WTC11 (cell line): Measurements from ENCODE around the gene TMEM204. TPM values are rescaled to one million over a fixed set of nuclear protein-coding genes. Genes with fewer than 3 reads are reported as not detected.

Experiments
- ATAC-seq: fragments of 200-7000 bp; cut with Tn5 transposase; 2 replicates; pipeline ENCODE4 v1.10.0; 2021; ENCODE audit warnings: mild to moderate bottlenecking, moderate library complexity
- CTCF ChIA-PET: fragments of 300-600 bp; sonication (Branson Sonifier 250); formaldehyde crosslinking; loops from one replicate; lab custom pipeline; 2021; ENCODE audit warnings: antibody characterized with exemption; lab: Charles Lee
- POLR2A ChIA-PET: fragments of 350-600 bp; sonication (Branson Sonifier 250); formaldehyde crosslinking; loops from one replicate; lab custom pipeline; 2021; ENCODE audit warnings: antibody characterized with exemption; lab: Charles Lee
- DNase-seq: peaks from one replicate; pipeline ENCODE4 v3.0.0; 2021; ENCODE audit warnings: low spot score
- H3K27ac Mint-ChIP-seq: 2 replicates; pipeline ENCODE4 v1.8.0; 2021; ENCODE audit warnings: mixed read lengths
- H3K27me3 Mint-ChIP-seq: 2 replicates; pipeline ENCODE4 v1.8.0; 2021; ENCODE audit warnings: low read depth, mild to moderate bottlenecking, moderate library complexity, mixed read lengths
- H3K36me3 Mint-ChIP-seq: 2 replicates; pipeline ENCODE4 v1.8.0; 2021; ENCODE audit warnings: mixed read lengths
- H3K4me1 Mint-ChIP-seq: 2 replicates; pipeline ENCODE4 v1.8.0; 2022; ENCODE audit warnings: mixed read lengths
- H3K4me3 Mint-ChIP-seq: 2 replicates; pipeline ENCODE4 v1.8.0; 2021; ENCODE audit warnings: mild to moderate bottlenecking, moderate library complexity, mixed read lengths
- H3K9me3 Mint-ChIP-seq: 2 replicates; pipeline ENCODE4 v1.8.0; 2021; ENCODE audit warnings: mixed read lengths
- FOXK1 ChIP-seq: sonication (generic); formaldehyde crosslinking; IDR thresholded peaks from 2 replicates; pipeline ENCODE4 v1.8.0; 2022; ENCODE audit warnings: mild to moderate bottlenecking, moderate library complexity, missing genetic modification reagents
- GTF2I ChIP-seq: fragments of 250-450 bp; sonication (Bioruptor Pico); conservative IDR thresholded peaks from 2 replicates; pipeline ENCODE4 v1.4.0; 2021; ENCODE audit warnings: mild to moderate bottlenecking
- JAZF1 ChIP-seq: fragments of 250-450 bp; sonication (Bioruptor Pico); IDR thresholded peaks from 2 replicates; pipeline ENCODE4 v1.9.0; 2021; ENCODE audit warnings: moderate library complexity, mild to moderate bottlenecking, inconsistent platforms
- KAT7 ChIP-seq: sonication (generic); formaldehyde crosslinking; IDR thresholded peaks from 2 replicates; pipeline ENCODE4 v1.8.1; 2023; ENCODE audit warnings: missing genetic modification reagents, mild to moderate bottlenecking, borderline replicate concordance
- NFYB ChIP-seq: sonication (generic); formaldehyde crosslinking; conservative IDR thresholded peaks from 2 replicates; pipeline ENCODE4 v1.8.0; 2022; ENCODE audit warnings: low read depth, missing genetic modification reagents
- OVOL2 ChIP-seq: fragments of 250-450 bp; sonication (Bioruptor Pico); IDR thresholded peaks from 2 replicates; pipeline ENCODE4 v1.9.0; 2021; ENCODE audit warnings: mild to moderate bottlenecking, borderline replicate concordance
- PRRX2 ChIP-seq: fragments of 250-450 bp; sonication (Bioruptor Pico); IDR thresholded peaks from 2 replicates; pipeline ENCODE4 v1.8.0; 2021; ENCODE audit warnings: mild to moderate bottlenecking
- RELA ChIP-seq: sonication (generic); formaldehyde crosslinking; IDR thresholded peaks from 2 replicates; pipeline ENCODE4 v1.8.1; 2022; ENCODE audit warnings: missing genetic modification reagents, mild to moderate bottlenecking, borderline replicate concordance
- RORB ChIP-seq: fragments of 250-450 bp; sonication (Bioruptor Pico); IDR thresholded peaks from 2 replicates; pipeline ENCODE4 v1.9.0; 2021; ENCODE audit warnings: mild to moderate bottlenecking
- SP1 ChIP-seq: sonication (generic); formaldehyde crosslinking; conservative IDR thresholded peaks from 2 replicates; pipeline ENCODE4 v1.8.1; 2022; ENCODE audit warnings: missing genetic modification reagents
- TCF7 ChIP-seq: sonication (generic); formaldehyde crosslinking; IDR thresholded peaks from 2 replicates; pipeline ENCODE4 v1.8.0; 2022; ENCODE audit warnings: mild to moderate bottlenecking, low read depth, missing genetic modification reagents, moderate library complexity
- USF2 ChIP-seq: sonication (generic); formaldehyde crosslinking; IDR thresholded peaks from 2 replicates; pipeline ENCODE4 v1.8.1; 2023; ENCODE audit warnings: mild to moderate bottlenecking, missing genetic modification reagents, moderate library complexity
- ZBTB43 ChIP-seq: sonication (generic); formaldehyde crosslinking; IDR thresholded peaks from 2 replicates; pipeline ENCODE4 v1.8.1; 2023; ENCODE audit warnings: mild to moderate bottlenecking, missing genetic modification reagents
- ZSCAN18 ChIP-seq: fragments of 250-450 bp; sonication (Bioruptor Pico); IDR thresholded peaks from 2 replicates; pipeline ENCODE4 v2.1.2; 2022; ENCODE audit warnings: mild to moderate bottlenecking, moderate library complexity
- total RNA-seq: library from RNA; stranded (reverse); gene quantifications from 3 replicates; pipeline ENCODE4 v1.2.3, GENCODE V29; 2021
- TF ChIP-seq, protein P1 (sequence below): sonication (generic); formaldehyde crosslinking; IDR thresholded peaks from 2 replicates; pipeline ENCODE4 v1.8.0; 2023; ENCODE audit warnings: missing genetic modification reagents
- TF ChIP-seq, protein P2 (sequence below): sonication (generic); formaldehyde crosslinking; IDR thresholded peaks from 2 replicates; pipeline ENCODE4 v1.8.0; 2023; ENCODE audit warnings: mild to moderate bottlenecking, missing genetic modification reagents

The TMEM204 gene
- total RNA-seq, 1 experiment from 2014 or later = 0.35 TPM

GRCh38 chr16:1502092-1503004, 31.1 kb upstream of the TMEM204 start:
- H3K9me3 Mint-ChIP-seq = no peaks in the 10 kb centered on the region

DNA sequence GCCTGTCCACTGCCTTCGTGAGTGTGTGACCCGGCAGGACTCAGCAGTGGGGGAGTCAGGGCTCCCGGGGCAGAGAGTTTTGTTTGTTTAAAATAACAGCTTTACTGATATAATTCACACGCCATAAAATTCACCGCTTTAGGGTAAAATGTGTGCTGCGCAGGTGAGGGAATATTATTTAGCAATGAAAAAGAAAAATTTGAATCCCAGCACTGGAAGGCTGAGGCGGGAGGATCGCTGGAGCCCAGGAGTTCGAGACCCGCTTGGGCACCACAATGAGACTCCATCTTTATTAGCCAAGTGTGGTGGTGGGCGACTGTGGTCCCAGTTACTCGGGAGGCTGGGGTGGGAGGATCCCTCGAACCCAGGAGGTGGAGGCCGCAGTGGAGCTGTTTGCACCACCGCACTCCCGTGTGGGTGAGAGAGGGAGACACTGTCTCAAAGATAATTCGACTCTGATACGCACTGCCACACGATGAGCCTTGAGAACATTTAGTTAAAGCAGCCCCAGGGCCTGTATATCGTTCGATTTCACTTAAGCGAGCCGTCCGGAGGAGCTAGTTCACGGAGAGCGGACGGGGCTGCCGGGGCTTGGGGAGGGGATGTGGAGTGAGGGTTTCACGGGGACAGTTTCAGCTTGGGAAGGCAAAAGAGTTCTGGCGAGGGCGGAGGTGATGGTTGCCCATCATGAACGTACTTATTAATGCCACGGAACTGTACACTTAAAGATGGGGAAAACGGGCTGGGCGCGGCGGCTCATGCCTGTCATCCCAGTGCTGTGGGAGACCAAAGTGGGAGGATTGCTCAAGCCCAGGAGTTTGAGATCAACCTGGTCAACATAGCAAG, 30.1 kb upstream of the TMEM204 start:
- ATAC-seq (no peak), DNase-seq (no peak)
- no peak for TF ChIP-seq JAZF1
- TF ChIP-seq GTF2I (CRISPR knock-in tag) = peak; percentile 49; the same call in 1 of the 2 replicates
- Mint-ChIP-seq H3K4me3 (no peak overlapping the region), H3K4me1 (no peaks in the 10 kb centered on the region), H3K9me3 (no peaks in the 10 kb centered on the region), H3K36me3 (peaks cover 21% of the 10 kb centered on the region), H3K27me3 (no peaks in the 10 kb centered on the region), H3K27ac (no peak overlapping the region)
- CTCF ChIA-PET = no interaction called here
- POLR2A ChIA-PET = no interaction called here

More at GRCh38 chr16:1502092-1503004, 31.1 kb upstream of the TMEM204 start:
- TF ChIP-seq RORB (CRISPR knock-in tag) (no peak), USF2 (CRISPR knock-in tag) (no peak), ZSCAN18 (CRISPR knock-in tag) (no peak), OVOL2 (CRISPR knock-in tag) (no peak), ZBTB43 (CRISPR knock-in tag) (no peak), SP1 (CRISPR knock-in tag) (no peak)
- TF ChIP-seq, protein P1, sequence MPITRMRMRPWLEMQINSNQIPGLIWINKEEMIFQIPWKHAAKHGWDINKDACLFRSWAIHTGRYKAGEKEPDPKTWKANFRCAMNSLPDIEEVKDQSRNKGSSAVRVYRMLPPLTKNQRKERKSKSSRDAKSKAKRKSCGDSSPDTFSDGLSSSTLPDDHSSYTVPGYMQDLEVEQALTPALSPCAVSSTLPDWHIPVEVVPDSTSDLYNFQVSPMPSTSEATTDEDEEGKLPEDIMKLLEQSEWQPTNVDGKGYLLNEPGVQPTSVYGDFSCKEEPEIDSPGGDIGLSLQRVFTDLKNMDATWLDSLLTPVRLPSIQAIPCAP (CRISPR knock-in tag) = no peak
- Mint-ChIP-seq H3K4me1 (no peaks in the 10 kb centered on the region), H3K4me3 (no peak overlapping the region), H3K27me3 (no peaks in the 10 kb centered on the region), H3K27ac (no peak overlapping the region), H3K36me3 (peaks cover 21% of the 10 kb centered on the region)
- POLR2A ChIA-PET = no interaction called here
- DNase-seq (no peak), ATAC-seq (no peak)
- CTCF ChIA-PET = no interaction called here

GRCh38 chr16:1505073-1505844, 28.2 kb upstream of the TMEM204 start:
- TF ChIP-seq KAT7 (CRISPR knock-in tag) (no peak), TCF7 (CRISPR knock-in tag) (no peak), RELA (CRISPR knock-in tag) (no peak), FOXK1 (no peak), SP1 (CRISPR knock-in tag) (no peak), PRRX2 (CRISPR knock-in tag) (no peak), NFYB (CRISPR knock-in tag) (no peak), GTF2I (CRISPR knock-in tag) (no peak)
- TF ChIP-seq, protein P2, sequence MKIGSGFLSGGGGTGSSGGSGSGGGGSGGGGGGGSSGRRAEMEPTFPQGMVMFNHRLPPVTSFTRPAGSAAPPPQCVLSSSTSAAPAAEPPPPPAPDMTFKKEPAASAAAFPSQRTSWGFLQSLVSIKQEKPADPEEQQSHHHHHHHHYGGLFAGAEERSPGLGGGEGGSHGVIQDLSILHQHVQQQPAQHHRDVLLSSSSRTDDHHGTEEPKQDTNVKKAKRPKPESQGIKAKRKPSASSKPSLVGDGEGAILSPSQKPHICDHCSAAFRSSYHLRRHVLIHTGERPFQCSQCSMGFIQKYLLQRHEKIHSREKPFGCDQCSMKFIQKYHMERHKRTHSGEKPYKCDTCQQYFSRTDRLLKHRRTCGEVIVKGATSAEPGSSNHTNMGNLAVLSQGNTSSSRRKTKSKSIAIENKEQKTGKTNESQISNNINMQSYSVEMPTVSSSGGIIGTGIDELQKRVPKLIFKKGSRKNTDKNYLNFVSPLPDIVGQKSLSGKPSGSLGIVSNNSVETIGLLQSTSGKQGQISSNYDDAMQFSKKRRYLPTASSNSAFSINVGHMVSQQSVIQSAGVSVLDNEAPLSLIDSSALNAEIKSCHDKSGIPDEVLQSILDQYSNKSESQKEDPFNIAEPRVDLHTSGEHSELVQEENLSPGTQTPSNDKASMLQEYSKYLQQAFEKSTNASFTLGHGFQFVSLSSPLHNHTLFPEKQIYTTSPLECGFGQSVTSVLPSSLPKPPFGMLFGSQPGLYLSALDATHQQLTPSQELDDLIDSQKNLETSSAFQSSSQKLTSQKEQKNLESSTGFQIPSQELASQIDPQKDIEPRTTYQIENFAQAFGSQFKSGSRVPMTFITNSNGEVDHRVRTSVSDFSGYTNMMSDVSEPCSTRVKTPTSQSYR (CRISPR knock-in tag) = no peak
- ATAC-seq (no peak), DNase-seq (no peak)
- Mint-ChIP-seq H3K27ac (no peak overlapping the region), H3K27me3 (no peaks in the 10 kb centered on the region), H3K9me3 (no peaks in the 10 kb centered on the region), H3K36me3 (peaks cover 17% of the 10 kb centered on the region), H3K4me3 (no peak overlapping the region), H3K4me1 (no peaks in the 10 kb centered on the region)
- CTCF ChIA-PET = interaction anchor here (0.7 kb wide), 1 partner anchor 9 kb away, joined by 6 read pairs; no protein-coding TSS in a partner anchor
- POLR2A ChIA-PET = no interaction called here
